Central memory CD4-positive, alpha-beta T cell (primary cell): Measurements from ENCODE around the gene ARMH1.

ENCODE experiments used
- DNase-seq: peaks from one replicate; pipeline ENCODE4 v3.0.0; 2022
- total RNA-seq, 3 experiments: gene quantifications; one replicate each; lab custom pipeline; 2026; lab: John Stamatoyannopoulos, UW

ARMH1 gene
- 15.8 to 39.0 (median 23.3) reads per million in 3 experiments for total RNA-seq

DNA sequence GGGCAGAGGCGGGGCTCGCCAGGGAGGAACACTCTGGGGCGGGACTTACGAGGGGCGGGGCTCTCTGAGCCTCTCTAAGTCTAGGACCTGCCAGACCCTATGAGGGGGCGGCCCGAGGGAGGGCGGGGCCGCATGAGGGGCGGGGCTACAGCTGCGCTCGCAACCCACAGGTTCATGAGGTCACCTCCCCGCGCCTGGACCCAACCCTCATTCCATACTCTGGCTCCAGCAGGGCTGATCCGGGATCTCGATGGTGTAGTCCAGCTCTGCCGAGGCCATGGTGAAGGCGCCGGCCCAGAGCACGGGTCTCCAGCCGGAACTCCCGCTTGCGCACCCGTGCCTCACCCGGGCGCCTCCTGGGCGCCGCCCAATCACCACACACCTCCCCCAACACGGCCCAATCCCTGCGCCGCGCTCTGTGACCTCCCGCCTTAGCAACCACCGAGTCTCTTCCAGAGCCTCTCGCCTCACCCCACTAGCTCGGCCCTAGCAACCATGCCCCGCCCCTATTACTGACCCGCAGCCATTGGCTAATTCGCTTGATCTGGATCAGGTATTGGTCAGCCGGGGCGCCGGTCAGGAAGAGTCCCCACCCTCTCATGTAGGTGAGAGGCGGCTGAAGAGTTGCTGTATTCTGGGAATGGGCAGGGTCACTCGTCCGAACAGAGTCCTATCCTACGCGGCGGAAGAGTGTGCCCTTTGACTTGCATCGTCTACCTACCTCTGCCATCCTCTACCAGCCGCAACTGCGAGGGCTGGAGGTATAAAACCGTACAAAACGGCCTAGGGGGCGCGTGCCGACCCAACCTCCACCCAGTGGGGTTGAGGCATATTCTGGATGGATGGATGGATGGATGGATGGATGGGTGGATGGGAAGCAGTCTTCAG is at the start of gene ARMH1, which contains the start of gene TMEM53:
TSS of gene ARMH1 (plus strand) at position 602 of the 888 bp plus-strand sequence. CDS start 14,984 bp downstream, outside the sequence.
TSS of gene TMEM53 (minus strand) at position 369 of the 888 bp plus-strand sequence. CDS start at position 279, 90 bp downstream.
- peak; percentile 95 for DNase-seq

DNA sequence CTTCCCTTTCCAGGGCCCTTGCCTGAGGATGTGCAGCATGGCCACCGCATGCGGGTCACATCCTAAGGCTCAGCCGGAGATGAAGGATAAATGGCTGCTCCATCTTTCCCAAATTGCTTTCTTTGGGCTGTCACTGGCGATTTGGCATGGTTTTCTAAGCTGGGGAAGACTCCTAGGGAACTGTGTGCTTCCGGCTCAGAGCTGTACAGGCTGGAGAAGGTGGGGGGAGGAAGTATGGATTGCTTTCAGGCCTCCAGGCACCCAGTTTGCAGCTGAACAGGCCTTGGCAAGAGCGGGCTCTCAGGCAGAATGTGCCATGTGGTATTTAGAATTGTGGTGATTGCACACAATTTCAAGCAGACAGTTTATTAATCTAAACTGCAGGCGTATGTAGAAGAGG is 49.2 kb upstream of the ARMH1 start:
- DNase-seq, result no peak

DNA sequence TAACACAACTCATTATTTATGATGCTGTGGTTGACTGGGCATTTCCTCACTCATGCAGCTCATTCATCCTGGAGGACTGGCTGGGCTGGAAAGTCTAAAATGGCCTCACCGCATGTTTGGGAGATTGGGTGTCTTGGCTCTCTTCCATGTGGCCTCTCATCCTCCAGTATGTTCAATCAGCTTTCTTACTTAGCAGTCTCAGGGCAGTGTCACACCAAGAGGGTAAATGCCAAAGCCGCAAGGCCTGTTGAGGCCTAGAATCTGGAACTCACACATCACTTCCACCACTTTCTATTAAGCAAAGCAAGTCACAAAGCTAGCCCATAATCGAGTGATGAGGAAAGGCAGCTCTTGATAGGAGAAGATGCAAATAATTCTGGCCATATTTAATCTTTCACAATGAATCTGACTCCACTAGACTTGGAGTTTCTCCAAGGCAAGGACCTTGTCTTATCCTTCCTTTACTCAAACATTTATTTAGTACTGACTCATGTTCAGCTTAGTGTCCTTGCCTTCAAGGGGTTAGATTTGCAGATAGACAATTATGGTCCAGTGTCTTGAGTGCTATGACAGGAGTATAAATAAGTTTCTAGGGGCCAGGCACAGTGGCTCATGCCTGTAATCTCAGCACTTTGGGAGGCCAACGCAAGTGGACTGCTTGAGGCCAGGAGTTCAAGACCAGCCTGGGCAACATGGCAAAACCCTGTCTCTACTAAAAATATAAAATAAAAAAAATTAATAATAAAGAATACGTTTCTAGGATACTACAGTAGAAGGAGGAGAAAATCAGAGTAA is 45.4 kb upstream of the ARMH1 start:
- DNase-seq, result no peak

DNA sequence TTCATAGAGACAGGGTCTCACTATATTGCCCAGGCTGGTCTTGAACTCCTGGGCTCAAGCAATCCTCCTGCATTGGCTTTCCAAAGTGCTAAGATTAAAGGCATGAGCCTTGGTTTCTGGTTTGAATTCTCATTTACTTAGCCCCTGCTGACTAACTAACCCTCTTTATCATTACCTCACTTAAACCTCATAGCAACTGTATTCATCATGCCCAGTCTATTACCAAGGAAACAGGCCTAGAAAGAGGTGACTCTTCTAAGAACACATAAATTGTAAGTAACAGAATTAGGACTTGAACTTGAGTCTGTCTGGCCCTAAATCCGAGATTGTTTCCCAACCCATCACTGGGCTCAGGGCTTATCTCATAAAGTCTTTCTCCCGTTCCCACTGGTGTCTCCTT is 44.4 kb upstream of the ARMH1 start:
- no peak for DNase-seq

DNA sequence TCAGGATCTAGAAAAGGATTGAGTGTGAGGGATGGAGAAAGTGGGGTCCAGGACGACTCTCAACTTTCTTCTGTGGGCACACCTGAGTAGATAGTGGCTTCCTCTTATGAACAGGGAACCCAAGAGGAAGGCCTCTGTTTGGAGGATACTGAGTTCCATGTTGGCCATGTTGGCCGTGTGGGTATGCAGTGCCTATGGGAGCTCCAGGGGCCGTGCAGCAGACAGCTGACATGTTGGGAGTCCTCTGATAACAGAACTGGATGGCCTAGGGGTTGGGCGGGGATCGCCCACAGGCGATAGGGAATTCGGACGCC is 43.2 kb upstream of the ARMH1 start:
- DNase-seq, result no peak

DNA sequence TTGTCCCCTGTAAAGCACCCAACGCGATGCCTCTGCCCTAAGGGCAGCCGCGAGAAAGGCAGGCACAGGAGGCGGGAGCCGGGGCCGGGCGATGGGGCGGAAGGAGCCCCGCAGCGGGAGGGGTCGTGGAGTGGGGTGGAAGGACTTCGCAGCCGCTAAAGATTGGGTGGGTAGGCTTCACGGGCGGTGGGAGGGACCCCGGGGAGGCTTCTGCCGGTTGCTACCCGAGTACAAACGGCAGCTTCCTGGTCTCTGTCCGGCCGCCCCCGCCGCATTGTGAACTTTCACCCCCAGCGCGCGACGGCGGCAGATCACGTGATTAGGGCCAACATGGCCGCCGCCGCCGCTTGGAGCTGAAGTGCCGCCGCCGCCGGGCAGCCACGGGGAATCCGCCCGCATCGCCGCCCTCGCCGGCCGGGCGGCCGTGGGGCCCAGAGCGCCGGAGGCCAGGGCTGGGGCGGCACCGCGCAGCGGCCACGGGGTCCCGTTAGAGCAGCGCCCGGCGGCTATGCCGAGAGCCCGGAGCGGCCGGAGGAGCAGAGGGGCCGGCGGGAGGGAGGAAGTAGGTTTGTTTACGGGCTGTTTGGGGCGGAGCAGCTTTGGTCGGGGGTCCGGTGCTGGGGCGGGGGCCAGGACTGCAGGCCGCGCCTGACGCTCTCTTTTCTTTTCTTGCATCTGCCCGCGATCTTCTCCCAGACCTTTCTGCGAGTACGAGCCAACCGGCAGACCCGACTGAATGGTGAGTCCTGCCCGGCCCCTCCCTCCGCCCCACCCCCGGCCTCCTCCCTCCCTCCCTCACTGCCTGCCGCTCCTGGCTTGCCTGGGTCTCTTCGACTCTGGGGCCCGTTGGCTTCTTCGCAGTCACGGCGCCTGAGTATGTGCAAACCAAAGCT is 42.6 kb upstream of the ARMH1 start:
- peak; percentile 83 for DNase-seq

DNA sequence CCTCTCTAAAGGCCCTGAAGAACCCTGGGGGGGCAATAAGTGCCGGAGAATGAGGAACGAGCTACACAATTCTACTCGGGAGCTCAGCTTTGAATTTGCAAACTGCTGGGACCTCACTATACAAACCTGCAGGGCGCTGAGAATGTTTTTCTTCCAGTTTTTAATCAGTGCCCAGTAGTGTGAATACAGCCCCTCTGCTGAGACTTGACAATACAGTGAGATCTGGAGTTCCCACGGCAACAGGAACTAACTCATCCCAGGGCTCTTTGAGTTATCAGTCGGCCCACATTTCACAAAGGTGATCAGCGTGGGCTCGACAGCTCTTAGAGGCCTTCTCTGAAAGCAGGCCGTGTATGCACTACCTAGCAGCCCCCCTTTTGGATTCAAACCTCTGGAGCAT is 41.9 kb upstream of the ARMH1 start:
- no peak for DNase-seq

DNA sequence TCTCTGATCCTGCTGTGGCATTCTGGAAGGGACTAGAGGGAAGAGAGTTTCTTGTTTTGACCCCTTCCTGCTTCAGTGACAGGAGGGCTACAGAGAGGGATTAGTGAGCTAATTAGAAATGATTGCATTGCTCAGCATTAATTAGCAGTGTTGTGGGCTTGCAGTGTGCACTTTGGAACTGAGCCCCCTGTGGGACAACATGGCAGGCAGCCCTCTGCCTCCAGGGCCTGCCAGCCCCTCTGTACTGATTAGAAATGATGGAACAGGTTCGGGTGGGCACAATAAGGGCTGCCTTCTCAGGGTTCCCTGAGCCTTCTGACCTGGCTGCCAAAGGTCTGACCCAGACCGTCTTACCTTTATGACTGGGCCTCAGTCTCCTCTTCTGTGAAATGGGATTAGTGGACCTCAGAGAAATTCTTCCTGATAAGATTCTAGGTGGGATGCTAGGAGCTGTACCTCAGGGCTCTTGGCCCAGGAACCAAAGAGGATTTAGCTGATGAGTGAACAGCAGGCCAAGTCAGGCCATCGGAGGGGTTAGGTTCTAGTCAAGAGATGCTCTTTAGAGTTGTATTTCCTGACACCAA is 39.8 kb upstream of the ARMH1 start:
- no peak for DNase-seq

DNA sequence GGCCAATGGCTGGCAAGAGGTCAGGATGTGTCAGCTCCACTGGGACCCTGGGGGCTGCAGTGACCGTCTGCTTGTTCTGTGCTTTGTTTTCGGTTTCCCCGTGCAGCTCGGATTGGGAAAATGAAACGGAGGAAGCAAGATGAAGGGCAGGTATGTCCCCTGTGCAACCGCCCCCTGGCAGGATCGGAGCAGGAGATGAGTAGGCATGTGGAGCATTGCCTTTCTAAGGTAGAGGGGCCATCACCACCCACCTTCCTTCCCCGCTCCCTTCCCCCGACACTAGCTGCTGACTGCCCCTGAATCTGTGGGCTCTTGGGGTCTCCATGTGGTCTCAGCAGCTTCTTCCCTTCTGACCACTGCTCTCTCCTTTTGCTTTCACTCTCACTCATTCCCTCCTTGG is 39.1 kb upstream of the ARMH1 start:
- DNase-seq, result no peak

DNA sequence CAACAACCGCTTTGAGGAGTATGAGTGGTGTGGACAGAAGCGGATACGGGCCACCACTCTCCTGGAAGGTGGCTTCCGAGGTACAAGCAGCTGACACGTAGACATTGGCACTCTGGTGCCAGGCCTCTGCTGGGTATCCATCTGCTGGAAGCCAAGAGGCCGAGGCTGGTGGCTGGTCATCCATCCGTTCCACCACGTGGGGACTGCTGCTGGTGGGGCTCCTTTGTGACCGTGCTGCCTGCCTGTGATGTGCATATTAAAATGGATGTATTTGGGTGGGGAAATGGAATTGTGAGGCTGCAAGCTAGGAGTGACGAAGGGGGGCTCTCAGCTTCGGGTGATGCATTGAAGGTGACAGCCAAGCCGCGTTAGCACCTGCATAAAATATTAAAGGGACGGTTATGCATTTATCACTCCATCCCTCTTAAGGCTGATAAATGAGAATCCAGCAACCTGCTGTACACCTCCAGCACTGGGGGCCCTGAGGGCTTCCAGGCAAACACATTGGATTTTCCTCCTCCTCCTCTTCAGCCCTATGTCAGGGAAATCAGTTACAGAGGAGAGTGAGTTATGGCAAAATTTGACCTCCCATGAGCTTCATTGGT is 38.3 kb upstream of the ARMH1 start:
- no peak for DNase-seq

DNA sequence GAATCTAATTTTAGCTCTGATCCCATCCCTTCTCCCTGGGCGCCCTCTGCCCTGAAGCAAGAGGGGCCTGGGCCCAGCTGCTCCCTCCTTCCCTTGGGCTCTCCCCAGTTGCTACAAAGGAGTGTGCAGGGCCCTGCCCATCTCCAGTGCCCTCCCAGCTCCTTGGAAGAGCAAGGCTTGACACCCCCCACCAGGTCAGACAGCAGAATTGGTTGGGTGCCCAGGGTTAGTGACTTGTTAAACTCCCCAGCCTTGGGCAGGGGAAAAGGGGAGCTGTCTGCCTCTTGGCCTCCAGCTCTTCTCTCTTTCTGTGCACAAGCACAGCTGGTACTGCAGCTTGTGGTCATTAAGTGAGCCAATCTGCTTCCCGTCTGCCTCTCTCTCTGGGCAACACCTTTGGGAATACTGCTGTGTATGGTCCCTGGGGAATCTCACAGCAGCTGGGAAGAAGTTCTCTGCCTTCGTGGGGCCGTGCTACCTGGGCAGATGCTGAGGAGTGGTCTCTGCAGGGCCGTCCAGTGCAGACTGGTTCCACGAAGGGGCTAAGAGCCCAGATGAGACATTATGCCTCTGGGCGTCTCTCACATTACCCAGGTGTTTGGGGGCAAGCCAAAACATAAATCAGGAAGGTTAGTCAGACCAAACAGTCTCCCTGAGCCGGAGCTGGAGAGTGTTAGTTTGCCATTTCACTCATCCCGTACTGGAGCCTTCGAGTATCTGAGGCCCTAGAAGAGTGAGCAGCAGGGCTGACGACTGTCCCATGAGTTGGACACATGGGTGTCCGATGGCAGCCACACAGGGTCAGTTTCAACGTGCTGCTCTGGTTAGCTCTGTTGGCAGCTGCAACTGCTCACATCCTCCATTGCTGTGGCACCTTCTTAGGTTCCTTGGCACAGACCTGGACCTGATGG is 37.6 kb upstream of the ARMH1 start:
- DNase-seq, result no peak

DNA sequence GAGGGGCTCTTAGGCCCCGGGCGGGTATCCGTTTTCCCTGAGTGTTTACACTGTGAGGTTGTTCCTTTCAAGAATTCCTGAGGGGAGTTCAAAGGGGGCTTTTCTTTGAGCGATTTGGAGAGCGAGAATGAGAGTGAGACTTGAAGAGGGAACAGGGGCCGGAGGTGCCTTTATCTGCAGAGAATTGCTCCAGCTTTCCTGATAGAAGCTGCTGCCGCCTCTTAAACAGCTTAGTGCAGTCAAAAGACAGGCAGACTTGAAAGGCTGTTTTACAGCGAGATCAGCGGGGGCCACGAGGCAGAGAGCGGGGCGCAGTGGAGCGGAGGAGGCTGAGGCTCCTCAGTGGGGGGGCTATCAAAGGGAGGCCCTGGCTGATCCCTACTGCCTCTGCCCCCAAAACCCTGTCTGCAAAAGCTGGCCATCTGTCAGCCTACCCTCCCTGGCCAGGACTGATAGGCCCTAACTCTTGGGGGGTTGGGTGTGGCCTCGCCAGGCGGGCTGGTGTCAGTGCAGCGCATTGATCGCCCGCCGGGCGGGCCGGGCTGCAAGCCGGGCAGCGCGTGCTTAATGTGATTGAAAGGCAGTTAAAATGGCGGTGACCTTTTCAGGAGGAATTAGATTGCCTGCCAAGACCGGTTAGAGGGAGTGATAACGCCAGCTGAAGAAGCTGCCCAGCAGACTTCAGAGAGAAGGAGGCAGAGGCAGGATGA is 36.7 kb upstream of the ARMH1 start:
- no peak for DNase-seq

DNA sequence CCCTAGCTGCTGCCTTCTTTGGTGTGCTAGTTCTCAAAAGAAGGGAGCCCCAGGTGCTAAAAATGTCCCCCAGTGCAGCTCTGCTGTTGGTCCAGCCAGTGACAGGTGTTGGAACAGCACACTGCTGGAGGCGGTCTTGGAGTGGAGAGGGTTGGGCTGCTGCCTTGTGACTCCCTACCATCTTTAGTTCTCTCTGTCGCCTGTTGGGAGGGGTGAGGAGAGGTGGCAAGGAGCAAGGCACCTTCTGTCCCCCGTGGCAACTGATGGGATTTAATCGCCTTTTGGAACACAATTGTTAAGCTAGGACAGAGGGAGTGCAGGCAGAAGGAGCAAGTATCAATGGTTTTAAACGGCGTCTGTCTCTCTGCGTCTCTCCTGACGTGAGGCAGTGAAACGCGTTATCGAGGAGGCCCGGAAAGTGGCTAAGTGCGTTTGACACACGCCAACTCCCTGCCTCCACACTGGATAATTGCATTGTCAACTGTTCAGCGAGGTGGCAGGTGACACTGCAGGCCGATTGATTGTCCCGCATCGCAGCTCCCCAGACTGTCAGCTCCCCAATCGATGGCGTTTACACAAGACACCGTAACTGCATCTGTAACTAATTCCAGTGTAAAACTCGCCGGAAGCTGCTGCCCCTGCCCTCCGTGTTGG is 34.2 kb upstream of the ARMH1 start:
- DNase-seq, result no peak

DNA sequence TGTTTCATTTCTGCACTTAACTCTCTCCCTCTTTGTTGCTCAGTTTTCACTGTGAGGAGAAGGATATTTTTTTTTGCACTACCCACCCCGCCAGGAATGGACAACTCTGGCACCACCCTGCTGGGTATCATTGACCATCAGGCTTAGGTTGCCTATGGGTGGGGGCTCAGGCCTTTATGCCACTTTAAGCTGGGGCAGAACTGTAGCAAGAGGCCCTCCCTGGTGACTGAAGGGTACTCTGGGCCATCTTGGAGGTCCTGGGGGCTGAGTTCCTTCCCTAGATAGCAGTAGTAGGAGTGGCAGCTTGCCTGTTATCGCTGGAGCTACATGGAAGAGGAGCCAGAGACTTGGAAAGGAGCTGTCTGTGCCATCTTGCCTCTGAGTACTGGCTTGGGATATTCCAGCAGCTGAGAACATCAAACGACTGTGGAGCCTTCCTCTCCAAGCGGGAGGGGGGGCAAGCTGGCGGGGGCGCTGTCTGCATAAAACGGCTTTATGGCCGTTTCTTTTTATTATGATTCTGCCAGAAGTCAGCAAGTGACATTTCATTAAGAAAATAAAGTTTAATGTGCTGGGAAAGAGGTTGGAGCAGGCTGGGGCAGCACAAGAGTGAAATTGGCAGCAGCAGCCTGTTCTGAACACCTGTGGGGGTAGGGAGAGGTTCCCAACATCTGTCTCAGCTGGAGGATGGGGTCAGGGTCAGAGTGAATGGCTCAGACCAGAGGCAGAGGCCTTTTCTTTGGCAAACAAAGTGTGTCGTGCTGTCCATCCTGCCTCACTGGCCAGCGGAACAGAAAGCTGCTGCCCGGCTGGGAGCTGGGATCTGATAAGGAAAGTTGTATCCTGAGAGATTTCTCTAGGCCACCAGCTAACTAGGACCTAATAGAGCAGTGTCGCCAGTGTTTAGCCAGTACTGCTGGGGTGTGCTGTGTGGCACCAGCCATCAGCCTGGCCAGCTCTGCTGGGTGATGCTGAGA is 33.1 kb upstream of the ARMH1 start:
- DNase-seq, result no peak

DNA sequence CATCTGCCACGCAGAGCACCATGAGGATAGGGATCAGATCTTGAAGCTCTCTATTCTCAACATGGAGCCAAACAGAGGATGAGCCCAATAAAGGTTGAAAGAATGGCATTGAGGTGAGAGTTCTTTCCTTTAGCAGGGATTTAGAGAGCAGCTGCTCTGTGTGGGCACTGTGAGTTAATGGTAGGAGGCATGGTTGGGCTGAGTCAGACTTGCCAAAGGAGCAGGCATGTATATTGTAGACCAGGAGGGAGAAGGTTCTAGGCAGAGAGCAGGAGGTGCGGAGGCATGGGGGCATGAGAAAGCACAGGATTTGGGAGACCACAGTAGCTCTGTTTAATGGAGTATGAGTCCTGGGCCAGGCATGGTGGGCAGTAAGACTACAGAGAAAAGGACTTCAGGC is 32.3 kb upstream of the ARMH1 start:
- no peak for DNase-seq

DNA sequence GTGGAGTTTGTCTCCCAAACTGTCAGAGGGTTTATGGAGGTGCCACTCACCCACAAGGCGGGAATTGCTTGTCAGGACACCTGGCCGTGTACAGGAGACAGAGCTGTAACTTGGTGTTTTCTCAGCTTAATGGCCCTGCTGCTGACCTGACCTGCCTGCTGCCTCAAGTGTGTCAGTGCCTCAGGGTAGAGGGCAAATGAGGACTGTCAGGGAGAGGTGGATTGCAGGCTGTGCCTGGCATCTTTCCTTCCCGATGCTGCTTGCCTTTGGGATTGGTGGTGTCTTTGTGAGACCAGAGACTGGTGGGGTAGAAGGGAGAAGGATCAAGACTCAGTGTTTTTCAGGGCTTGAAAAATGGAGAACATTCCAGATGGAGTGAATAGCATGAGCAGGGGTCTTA is 31.6 kb upstream of the ARMH1 start:
- no peak for DNase-seq

DNA sequence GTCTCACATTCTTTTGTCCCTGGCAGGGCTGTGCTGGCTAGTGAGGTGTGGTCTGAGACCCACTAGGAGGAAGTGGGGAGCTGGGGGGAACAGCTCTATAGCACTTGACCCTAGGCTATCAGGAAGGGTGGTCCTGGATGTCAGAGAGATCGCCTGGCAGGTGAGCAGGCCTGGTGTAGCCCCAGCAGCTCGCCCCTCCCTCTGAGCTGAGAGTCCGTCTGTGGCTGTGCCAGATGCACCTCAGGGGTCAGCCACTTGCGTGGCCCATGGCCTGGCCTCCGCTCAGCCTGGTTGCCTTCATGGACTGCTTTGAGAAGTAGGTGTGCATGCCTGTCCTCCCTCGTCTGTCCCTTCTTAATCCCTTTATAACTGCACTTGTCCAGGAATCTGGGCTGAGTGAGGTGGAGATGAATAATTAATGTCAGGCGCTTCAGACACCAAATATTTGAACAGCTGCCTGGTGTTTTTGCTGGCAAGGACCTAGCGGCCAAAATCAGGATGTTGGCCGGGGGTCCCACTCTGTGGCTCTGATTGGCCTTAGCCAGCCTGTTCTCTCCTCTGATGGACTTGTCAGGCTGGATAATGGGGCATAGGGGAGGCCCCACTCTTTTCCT is 30.7 kb upstream of the ARMH1 start:
- DNase-seq, result no peak

DNA sequence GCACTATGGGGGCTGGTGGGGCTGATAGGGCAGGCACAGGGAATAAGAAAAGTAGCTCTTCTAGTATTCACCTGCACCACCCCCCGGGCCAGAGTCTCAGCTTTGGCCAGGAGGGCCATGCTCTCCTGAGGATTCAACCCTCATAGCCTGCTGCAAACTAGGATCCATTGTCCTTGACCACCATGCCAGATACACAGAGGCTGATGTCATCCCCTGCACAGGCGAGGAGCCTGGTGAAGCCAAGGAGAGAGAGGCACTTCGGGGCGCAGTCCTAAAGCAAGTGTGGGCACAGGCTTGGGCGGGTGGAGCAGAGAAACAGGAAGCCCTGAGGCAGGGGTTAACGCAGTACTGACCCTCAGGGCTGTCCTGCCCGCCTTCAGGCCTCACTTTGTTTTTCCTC is 29.7 kb upstream of the ARMH1 start:
- no peak for DNase-seq
